HepG2 (cell line): ENCODE measurements around the gene ZMYM3. TPM values are rescaled to one million over a fixed set of nuclear protein-coding genes. Genes with fewer than 3 reads are reported as not detected.

ENCODE experiments used
- CCDC6 ChIP-seq: sonication (generic); formaldehyde crosslinking; IDR thresholded peaks from 2 replicates; pipeline ENCODE4 v1.8.1; 2022; ENCODE audit warnings: mild to moderate bottlenecking, missing genetic modification reagents, moderate library complexity
- KMT2B ChIP-seq: IDR thresholded peaks from 2 replicates; pipeline ENCODE4 v1.6.1; 2016; ENCODE audit warnings: missing genetic modification reagents, missing compliant biosample characterization
- MED1 ChIP-seq: sonication (generic); formaldehyde crosslinking; IDR thresholded peaks from 2 replicates; pipeline ENCODE4 v1.4.0; 2020; ENCODE audit warnings: missing genetic modification reagents
- MEIS2 ChIP-seq: sonication (generic); formaldehyde crosslinking; IDR thresholded peaks from 2 replicates; pipeline ENCODE4 v1.9.0; 2021; ENCODE audit warnings: mild to moderate bottlenecking, missing genetic modification reagents
- POLR2AphosphoS5 ChIP-seq: IDR thresholded peaks from 2 replicates; pipeline ENCODE4 v1.6.1; 2012; ENCODE audit warnings: low read depth, low read length
- SPEN ChIP-seq: sonication (generic); formaldehyde crosslinking; IDR thresholded peaks from 2 replicates; pipeline ENCODE4 v1.5.1; 2020; ENCODE audit warnings: low read depth, mild to moderate bottlenecking, missing genetic modification reagents
- YEATS4 ChIP-seq: sonication (generic); formaldehyde crosslinking; IDR thresholded peaks from 2 replicates; pipeline ENCODE4 v1.4.0; 2020; ENCODE audit warnings: missing genetic modification reagents, borderline replicate concordance
- ZFP36 ChIP-seq: fragments of 150-350 bp; IDR thresholded peaks from 2 replicates; pipeline ENCODE4 v1.6.1; 2018; ENCODE audit warnings: borderline replicate concordance, low read length, low read depth; ENCODE audit not compliant: partially characterized antibody
- ZNF768 ChIP-seq: sonication (generic); formaldehyde crosslinking; IDR thresholded peaks from 2 replicates; pipeline ENCODE4 v1.4.0; 2020; ENCODE audit warnings: missing genetic modification reagents
- polyA plus RNA-seq, 8 experiments: library from polyadenylated mRNA; depleted of rRNA in 3 of 8; stranded (reverse) in 7 of 8; unstranded in 1 of 8; fragments of >200 nt; fragmentation: Illumina TruSeq in 4 of 8; extraction: Trizol in 4 of 8; gene quantifications; 2 replicates each; pipeline versions ENCODE4 v1.2.1 to v1.2.3, GENCODE V29; 2011 to 2016; ENCODE audit warnings: low read depth in 4 of 8, missing spikeins in 1 of 8, mixed read lengths in 1 of 8; ENCODE audit not compliant: insufficient read depth in 1 of 8
- total RNA-seq, 5 experiments: library from RNA; depleted of rRNA; stranded (reverse); fragments of >200 nt; fragmentation: Illumina TruSeq; extraction: Trizol; gene quantifications; 2 replicates each; pipeline ENCODE4 v1.2.3, GENCODE V29; 2016; ENCODE audit warnings: low read depth in 1 of 5
- TF ChIP-seq, protein P1 (sequence below): IDR thresholded peaks from 2 replicates; pipeline ENCODE4 v1.6.1; 2016; ENCODE audit warnings: missing compliant biosample characterization, missing genetic modification reagents, borderline replicate concordance
- TF ChIP-seq, protein P2 (sequence below): sonication (generic); formaldehyde crosslinking; IDR thresholded peaks from 2 replicates; pipeline ENCODE4 v1.4.0; 2020; ENCODE audit warnings: missing genetic modification reagents
- TF ChIP-seq, protein P3 (sequence below): sonication (generic); formaldehyde crosslinking; IDR thresholded peaks from 2 replicates; pipeline ENCODE4 v1.5.1; 2020; ENCODE audit warnings: mild to moderate bottlenecking, moderate library complexity, missing genetic modification reagents
- TF ChIP-seq, protein P4 (sequence below): sonication (generic); formaldehyde crosslinking; IDR thresholded peaks from 2 replicates; pipeline ENCODE4 v1.4.0; 2020; ENCODE audit warnings: mild to moderate bottlenecking, missing genetic modification reagents
- TF ChIP-seq, protein P5 (sequence below): sonication (generic); formaldehyde crosslinking; IDR thresholded peaks from 2 replicates; pipeline ENCODE4 v1.4.0; 2020; ENCODE audit warnings: mild to moderate bottlenecking, missing genetic modification reagents

Gene ZMYM3
- total and polyA plus RNA-seq, 2 of the 13 experiments (the other 11 are each of a cell fraction or from before 2014, with no cell fraction given) = 26.4 to 35.4 TPM

DNA sequence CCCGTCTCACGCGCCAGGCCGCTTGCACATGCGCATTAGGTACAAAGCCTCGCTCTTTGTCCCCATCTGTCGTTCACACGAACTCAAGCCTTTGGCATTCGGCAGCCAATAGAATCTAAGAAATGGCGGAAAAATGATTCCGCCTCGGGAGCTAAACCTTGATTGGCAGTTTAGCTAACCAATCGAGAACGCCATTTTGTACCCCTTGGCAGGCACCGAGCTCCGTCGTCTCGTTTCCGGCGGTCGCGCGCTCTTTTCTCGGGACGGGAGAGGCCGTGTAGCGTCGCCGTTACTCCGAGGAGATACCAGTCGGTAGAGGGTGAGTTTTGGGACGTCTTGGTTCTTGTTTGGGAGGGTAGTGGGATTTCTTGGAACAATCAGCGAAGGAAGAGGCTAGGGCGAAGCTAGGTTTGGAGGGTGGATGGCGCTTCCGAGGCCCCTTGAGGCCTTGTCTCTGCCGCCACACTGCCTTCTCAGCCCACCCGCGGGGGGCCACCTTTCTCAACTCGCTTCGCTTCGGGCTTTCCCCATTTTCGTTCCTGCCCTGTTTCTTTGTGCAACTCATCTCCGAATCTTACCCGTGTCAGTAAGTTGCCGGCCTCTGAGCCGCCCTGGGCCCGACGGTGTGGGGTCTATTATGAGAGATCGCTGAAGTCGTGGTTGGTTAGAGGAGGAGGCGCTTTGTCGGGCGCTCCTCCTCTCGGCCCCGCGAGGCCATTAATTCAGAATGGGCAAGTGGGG, 29.6 kb upstream of the ZMYM3 start, which contains the start of gene NONO (continued):
- TF ChIP-seq, protein P1, sequence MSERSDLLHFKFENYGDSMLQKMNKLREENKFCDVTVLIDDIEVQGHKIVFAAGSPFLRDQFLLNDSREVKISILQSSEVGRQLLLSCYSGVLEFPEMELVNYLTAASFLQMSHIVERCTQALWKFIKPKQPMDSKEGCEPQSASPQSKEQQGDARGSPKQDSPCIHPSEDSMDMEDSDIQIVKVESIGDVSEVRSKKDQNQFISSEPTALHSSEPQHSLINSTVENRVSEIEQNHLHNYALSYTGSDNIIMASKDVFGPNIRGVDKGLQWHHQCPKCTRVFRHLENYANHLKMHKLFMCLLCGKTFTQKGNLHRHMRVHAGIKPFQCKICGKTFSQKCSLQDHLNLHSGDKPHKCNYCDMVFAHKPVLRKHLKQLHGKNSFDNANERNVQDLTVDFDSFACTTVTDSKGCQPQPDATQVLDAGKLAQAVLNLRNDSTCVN = peak; percentile 56; the same call in 1 of the 2 replicates
- peak; percentile 30; the same call in 1 of the 2 replicates for TF ChIP-seq MED1 (CRISPR knock-in tag)
- peak; percentile 59; the same call in 1 of the 2 replicates for TF ChIP-seq MEIS2 (CRISPR knock-in tag)
- TF ChIP-seq, protein P2, sequence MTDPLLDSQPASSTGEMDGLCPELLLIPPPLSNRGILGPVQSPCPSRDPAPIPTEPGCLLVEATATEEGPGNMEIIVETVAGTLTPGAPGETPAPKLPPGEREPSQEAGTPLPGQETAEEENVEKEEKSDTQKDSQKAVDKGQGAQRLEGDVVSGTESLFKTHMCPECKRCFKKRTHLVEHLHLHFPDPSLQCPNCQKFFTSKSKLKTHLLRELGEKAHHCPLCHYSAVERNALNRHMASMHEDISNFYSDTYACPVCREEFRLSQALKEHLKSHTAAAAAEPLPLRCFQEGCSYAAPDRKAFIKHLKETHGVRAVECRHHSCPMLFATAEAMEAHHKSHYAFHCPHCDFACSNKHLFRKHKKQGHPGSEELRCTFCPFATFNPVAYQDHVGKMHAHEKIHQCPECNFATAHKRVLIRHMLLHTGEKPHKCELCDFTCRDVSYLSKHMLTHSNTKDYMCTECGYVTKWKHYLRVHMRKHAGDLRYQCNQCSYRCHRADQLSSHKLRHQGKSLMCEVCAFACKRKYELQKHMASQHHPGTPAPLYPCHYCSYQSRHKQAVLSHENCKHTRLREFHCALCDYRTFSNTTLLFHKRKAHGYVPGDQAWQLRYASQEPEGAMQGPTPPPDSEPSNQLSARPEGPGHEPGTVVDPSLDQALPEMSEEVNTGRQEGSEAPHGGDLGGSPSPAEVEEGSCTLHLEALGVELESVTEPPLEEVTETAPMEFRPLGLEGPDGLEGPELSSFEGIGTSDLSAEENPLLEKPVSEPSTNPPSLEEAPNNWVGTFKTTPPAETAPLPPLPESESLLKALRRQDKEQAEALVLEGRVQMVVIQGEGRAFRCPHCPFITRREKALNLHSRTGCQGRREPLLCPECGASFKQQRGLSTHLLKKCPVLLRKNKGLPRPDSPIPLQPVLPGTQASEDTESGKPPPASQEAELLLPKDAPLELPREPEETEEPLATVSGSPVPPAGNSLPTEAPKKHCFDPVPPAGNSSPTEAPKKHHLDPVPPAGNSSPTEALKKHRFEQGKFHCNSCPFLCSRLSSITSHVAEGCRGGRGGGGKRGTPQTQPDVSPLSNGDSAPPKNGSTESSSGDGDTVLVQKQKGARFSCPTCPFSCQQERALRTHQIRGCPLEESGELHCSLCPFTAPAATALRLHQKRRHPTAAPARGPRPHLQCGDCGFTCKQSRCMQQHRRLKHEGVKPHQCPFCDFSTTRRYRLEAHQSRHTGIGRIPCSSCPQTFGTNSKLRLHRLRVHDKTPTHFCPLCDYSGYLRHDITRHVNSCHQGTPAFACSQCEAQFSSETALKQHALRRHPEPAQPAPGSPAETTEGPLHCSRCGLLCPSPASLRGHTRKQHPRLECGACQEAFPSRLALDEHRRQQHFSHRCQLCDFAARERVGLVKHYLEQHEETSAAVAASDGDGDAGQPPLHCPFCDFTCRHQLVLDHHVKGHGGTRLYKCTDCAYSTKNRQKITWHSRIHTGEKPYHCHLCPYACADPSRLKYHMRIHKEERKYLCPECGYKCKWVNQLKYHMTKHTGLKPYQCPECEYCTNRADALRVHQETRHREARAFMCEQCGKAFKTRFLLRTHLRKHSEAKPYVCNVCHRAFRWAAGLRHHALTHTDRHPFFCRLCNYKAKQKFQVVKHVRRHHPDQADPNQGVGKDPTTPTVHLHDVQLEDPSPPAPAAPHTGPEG = 0 out of 2 replicates have a peak, but pooled peaks have one; percentile 42
- TF ChIP-seq, protein P3, sequence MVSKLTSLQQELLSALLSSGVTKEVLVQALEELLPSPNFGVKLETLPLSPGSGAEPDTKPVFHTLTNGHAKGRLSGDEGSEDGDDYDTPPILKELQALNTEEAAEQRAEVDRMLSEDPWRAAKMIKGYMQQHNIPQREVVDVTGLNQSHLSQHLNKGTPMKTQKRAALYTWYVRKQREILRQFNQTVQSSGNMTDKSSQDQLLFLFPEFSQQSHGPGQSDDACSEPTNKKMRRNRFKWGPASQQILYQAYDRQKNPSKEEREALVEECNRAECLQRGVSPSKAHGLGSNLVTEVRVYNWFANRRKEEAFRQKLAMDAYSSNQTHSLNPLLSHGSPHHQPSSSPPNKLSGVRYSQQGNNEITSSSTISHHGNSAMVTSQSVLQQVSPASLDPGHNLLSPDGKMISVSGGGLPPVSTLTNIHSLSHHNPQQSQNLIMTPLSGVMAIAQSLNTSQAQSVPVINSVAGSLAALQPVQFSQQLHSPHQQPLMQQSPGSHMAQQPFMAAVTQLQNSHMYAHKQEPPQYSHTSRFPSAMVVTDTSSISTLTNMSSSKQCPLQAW (CRISPR knock-in tag) = peak; percentile 41; the same call in 1 of the 2 replicates
- no peak for TF ChIP-seq ZNF768 (CRISPR knock-in tag)
- peak; percentile 51; the same call in 1 of the 2 replicates for TF ChIP-seq CCDC6 (CRISPR knock-in tag)
- peak; percentile 68; the same call in 1 of the 2 replicates for TF ChIP-seq SPEN (CRISPR knock-in tag)
- TF ChIP-seq, protein P4, sequence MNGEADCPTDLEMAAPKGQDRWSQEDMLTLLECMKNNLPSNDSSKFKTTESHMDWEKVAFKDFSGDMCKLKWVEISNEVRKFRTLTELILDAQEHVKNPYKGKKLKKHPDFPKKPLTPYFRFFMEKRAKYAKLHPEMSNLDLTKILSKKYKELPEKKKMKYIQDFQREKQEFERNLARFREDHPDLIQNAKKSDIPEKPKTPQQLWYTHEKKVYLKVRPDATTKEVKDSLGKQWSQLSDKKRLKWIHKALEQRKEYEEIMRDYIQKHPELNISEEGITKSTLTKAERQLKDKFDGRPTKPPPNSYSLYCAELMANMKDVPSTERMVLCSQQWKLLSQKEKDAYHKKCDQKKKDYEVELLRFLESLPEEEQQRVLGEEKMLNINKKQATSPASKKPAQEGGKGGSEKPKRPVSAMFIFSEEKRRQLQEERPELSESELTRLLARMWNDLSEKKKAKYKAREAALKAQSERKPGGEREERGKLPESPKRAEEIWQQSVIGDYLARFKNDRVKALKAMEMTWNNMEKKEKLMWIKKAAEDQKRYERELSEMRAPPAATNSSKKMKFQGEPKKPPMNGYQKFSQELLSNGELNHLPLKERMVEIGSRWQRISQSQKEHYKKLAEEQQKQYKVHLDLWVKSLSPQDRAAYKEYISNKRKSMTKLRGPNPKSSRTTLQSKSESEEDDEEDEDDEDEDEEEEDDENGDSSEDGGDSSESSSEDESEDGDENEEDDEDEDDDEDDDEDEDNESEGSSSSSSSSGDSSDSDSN (CRISPR knock-in tag) = 0 out of 2 replicates have a peak, but pooled peaks have one; percentile 18
- TF ChIP-seq YEATS4 (CRISPR knock-in tag) = 0 out of 2 replicates have a peak, but pooled peaks have one; percentile 36
- TF ChIP-seq POLR2AphosphoS5 = peak; percentile 90
- 0 out of 2 replicates have a peak, but pooled peaks have one; percentile 37 for TF ChIP-seq KMT2B
- TF ChIP-seq ZFP36 = no peak
- TF ChIP-seq, protein P5, sequence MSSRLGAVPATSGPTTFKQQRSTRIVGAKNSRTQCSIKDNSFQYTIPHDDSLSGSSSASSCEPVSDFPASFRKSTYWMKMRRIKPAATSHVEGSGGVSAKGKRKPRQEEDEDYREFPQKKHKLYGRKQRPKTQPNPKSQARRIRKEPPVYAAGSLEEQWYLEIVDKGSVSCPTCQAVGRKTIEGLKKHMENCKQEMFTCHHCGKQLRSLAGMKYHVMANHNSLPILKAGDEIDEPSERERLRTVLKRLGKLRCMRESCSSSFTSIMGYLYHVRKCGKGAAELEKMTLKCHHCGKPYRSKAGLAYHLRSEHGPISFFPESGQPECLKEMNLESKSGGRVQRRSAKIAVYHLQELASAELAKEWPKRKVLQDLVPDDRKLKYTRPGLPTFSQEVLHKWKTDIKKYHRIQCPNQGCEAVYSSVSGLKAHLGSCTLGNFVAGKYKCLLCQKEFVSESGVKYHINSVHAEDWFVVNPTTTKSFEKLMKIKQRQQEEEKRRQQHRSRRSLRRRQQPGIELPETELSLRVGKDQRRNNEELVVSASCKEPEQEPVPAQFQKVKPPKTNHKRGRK = no peak
